NCI-H2171 (cell line): ENCODE results near the gene SVBP.
"Not testable (repeated sequence)": the region's sequence is repeated elsewhere in the genome, so short reads cannot be mapped to it uniquely, and the experiment has no call there.

Experiments used
- DNase-seq: peaks from one replicate; lab custom pipeline; 2025; lab: John Stamatoyannopoulos, UW

The SVBP gene

DNA sequence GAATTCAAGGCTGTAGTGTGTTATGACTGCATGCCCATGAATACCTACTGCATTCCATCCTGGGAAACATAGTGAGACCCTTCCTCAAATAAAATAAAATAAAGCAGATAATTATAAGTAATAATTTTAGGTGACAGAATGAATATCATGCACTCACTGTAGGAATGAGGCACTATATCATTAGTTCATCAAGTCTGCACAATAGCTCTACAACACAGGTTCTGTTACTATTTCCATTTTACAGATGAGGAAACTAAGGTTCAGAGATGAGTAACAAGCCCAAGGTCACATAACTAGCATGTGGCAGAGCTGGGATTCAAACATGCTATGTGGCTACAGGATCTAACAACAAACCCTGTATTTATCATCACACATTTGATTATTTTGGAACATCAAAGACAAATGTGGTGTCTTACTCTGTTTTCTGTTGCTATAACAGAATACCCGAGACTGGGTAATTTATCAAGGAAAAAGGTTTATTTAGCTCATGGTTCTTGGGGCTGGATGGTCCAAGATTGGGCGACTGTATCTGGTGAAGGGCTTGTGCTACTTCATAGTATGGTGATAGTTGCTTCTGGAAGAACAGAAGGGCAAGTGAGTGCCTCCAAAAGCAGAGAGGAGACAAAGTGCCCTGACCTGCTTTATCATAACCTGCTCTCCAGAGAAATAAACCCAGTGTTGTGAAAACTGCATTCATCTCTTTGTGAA lies 24.4 kb upstream of the SVBP start:
- DNase-seq = no peak

DNA sequence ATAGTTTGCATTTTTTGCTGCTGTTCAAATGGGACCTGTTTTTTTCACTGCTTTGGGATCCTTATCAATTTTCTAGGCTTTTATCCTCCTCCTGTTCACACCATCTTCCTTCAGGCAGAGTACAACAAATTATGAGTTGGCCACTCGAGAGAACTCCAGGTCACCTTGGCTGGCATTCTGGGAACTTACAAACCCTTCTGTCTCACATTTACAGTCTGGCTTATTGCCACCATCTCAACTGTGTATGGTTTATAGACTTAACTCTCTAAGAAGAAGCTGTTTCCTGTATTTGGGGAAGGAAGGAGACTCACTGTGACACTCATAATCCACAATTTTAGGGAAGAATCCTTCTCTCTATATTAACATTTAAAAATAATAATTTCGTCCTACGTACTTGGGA lies 23.8 kb upstream of the SVBP start:
- DNase-seq = no peak

GRCh38 chr1:42838482-42839190 lies 21.4 kb upstream of the SVBP start:
- DNase-seq = no peak

GRCh38 chr1:42837709-42838108 lies 20.5 kb upstream of the SVBP start:
- no peak for DNase-seq

- no peak for DNase-seq
Observed at GRCh38 chr1:42835422-42835821, 18.2 kb upstream of the SVBP start.

GRCh38 chr1:42834803-42835202 lies 17.6 kb upstream of the SVBP start:
- DNase-seq = no peak

GRCh38 chr1:42833981-42834380 lies 16.8 kb upstream of the SVBP start:
- no peak for DNase-seq

GRCh38 chr1:42832641-42833240 lies 15.5 kb upstream of the SVBP start:
- DNase-seq = no peak

DNA sequence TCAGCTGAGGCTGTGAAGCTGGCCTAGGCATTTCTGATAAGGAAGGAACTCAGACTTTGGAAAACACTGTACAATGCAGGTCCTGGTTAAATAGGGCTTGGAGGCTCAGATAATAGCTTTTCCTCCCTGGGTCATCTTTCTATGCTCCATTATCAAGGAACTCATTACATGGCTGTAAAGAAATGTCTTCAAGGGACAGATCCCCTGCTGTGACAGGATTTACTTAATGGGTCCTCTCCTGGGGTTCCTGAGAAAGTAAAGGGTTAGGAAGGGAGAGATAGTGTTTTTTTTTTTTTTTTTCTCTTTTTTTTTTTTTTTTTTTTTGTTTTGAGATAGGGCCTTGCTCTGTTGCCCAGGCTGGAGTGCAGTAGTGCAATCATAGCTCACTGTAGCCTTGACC lies 14.1 kb upstream of the SVBP start:
- DNase-seq = no peak

DNA sequence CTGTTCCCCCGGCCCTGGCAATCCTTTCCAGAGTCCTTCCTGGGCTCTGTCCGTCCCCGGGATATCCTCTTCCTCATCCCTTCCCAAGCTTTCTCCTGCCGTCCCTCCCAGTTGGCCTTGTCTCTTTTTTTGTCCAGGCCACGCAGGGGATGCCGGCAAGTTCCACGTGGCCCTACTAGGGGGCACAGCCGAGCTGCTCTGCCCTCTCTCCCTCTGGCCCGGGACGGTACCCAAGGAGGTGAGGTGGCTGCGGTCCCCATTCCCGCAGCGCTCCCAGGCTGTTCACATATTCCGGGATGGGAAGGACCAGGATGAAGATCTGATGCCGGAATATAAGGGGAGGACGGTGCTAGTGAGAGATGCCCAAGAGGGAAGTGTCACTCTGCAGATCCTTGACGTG lies 13.4 kb upstream of the SVBP start:
- DNase-seq = no peak

- DNase-seq = no peak
Observed at GRCh38 chr1:42825036-42825851, 8.0 kb upstream of the SVBP start.

DNA sequence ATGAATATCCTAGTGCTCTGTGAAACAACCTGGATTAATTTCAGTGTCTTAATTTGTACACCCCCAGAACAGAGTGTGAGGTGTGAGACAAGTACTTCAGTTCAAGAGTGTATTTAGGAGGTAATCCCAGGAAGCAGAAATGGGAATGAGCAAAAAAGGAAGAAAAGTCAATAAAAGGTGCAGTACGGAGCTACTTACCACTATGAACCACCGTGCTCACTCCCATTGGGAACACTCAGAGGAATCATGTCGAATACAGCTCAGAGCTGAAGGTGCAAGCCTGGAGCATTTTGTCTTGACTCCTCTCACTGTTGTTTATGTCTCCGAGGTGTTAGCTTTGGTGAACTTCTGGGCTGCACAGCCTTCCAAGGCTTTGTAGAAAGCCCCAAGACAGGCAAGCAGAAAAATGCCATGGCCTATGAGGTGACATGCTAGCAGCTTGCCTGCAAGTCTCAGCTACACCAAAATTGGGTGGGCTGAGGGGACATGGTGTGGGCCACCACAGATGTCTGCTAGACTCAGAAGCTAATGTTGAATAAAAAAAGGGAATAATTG lies 7.4 kb upstream of the SVBP start:
- no peak for DNase-seq

DNA sequence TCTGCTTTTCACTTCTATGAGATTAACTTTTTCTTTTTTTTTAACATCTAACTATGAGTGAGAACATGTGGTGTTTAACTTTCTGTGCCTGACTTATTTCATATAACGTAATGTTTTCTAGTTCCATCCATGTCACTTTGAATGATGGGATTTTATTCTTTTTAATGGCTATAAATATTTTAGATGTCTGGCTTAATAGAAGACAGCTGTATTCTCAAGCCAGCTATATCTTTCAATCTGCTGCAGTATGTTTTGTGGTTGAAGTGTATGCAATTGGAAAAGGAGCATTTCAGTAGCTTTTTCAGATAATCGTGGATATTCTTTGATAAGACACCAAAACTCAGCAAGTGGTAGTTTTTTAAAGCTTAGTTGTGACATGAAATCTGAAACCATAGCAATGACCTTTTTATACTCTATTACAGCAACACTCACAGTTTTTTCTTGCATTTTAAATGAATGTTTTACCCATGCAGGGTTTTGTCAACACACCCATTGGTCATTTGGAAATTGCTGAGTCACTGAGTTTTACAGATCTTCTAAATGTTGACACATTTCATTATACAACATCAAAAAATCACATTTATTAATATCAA lies 5.7 kb upstream of the SVBP start:
- no peak for DNase-seq

- DNase-seq = no peak
Observed at GRCh38 chr1:42821690-42822089, 4.5 kb upstream of the SVBP start.

DNA sequence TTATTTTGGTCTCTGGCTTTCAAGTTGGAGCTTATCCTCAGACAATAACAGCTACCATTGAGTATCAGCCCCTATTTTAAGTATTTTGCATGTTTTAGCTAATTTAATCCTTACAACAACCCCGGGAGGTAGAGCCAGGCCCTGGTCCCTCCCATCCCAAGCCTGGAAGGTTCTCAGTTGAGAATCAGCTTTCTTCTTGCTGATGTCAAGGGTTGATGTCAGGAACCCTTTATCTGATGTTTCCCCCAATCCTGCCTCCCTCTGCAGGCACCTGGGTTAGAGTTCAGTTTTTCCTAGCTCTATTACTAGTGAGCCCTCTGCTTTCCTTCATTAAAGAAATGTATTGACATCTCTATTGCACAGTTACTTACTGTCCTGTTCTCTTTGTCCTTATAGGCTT lies 3.6 kb upstream of the SVBP start:
- no peak for DNase-seq

DNA sequence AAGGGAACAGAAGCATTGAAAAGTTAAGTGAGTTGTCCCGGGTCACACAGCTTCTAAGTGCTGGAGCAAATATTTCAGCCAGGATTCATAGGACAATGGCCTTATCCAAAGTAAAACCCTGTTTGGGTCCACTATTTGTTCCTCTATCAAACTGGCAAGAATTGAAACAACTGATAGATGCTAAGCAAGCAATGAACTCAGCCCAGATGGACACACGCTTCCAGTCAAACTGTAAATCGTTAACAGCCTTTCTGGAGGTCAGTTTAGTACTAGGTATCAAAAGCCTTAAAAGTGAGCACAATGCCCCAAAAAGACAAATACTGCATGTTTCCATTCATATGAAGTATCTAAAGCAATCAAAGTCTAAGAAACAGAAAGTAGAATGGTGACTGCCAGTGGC lies 779 bp upstream of the SVBP start:
- DNase-seq = no peak

GRCh38 chr1:42817440-42817767 lies 207 bp upstream of the SVBP start:
- DNase-seq = no peak

DNA sequence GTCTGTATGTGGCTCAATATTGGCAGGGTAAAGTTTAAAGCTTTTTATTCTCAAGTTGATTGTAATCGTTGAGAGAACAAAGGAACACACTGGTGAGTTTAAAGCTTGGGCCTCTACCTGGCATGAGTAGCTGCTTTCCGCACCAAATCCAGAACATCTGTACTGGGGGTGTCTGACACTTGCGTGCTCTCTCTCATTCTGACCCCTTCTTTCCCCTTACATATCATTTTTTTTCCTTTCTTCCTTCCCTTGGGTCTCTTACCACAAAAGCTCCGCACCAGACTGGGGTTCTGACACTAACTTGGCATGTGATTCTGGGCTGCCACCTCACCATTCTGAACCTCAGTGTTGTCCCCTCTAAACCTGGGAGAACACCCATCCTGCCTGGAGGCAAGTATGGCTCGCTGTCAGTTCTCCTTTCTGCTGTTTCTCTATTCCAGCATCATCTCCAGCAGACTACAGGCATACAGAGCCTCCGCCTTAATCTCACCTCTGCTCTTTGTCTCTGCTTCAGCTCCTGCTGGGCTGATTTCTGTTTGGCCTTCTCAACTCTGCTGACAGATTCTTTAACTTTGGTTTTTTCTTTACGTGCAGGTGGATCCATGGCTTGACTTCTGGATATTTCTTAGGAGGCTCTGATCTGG lies 1.1 kb downstream of the SVBP start:
- DNase-seq = no peak

DNA sequence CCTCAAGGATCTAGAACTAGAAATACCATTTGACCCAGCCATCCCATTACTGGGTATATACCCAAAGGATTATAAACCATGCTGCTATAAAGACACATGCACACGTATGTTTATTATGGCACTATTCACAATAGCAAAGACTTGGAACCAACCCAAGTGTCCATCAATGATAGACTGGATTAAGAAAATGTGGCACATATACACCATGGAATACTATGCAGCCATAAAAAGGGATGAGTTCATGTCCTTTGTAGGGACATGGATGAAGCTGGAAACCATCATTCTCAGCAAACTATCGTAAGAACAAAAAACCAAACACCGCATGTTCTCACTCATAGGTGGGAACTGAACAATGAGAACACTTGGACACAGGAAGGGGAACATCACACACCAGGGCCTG lies 2.4 kb downstream of the SVBP start:
- DNase-seq = not testable (repeated sequence)

GRCh38 chr1:42807056-42807668 lies 10.0 kb downstream of the SVBP start:
- DNase-seq = peak; percentile 76

- no peak for DNase-seq
Observed at GRCh38 chr1:42806593-42806992, 10.6 kb downstream of the SVBP start.
